Neural progenitor cell (in vitro differentiated cells): Measurements from ENCODE around the gene TTR.

Source experiments
- EZH2 ChIP-seq: fragments of 200-600 bp; sonication (generic); IDR thresholded peaks from 2 replicates; pipeline ENCODE4 v1.6.1; 2017; ENCODE audit warnings: antibody characterized with exemption, mild to moderate bottlenecking, moderate library complexity
- EZH2phosphoT487 ChIP-seq: fragments of 200-600 bp; sonication (generic); IDR thresholded peaks from 2 replicates; pipeline ENCODE4 v1.6.1; 2017; ENCODE audit warnings: antibody characterized with exemption
- TF ChIP-seq, protein P1 (sequence below): fragments of 200-600 bp; sonication (generic); IDR thresholded peaks from 2 replicates; pipeline ENCODE4 v1.5.1; 2017; ENCODE audit warnings: antibody characterized with exemption, mild to moderate bottlenecking

DNA sequence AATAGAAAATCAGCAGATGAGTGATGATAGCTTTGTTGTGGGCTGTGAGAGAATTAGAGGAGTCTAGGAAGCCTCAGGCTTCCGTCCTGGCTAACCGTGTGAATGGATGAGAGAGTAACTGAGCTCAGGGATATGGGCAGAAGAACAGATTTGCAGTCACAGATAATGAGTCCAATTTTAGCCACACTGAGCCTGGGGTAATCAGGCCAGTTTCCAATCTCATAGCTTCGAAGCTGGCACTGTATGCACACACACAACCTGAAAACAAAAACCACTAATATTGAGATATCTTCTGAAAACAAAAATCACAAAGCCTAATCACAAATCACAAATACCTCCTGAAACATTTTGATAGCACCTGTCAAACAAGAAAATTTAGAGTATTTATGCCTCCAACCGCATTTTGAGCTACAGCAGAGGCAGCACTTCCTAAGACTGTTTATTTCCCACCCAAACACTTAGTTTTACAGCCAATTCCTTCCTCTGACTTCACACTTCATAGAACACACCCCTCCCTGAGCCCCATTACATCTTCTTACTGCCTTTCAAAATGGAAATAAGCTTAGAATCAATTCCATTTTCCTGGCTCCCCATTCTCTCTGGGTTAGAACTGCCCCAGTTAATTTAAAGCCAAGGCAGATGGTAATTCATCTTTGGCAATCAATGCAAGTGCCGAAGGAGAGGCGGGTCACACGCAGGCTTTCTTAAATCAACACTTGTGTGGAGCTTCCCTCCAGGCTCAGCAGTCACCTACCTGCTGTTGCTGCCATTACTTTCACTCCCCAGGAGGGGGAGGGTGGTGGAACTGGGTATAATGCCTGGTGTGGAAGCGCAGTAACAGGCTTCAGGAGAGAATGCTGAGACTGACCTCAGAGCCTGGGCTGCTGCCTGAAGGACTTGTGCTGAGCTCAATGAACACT, 18.9 kb downstream of the TTR start:
- TF ChIP-seq, protein P1, sequence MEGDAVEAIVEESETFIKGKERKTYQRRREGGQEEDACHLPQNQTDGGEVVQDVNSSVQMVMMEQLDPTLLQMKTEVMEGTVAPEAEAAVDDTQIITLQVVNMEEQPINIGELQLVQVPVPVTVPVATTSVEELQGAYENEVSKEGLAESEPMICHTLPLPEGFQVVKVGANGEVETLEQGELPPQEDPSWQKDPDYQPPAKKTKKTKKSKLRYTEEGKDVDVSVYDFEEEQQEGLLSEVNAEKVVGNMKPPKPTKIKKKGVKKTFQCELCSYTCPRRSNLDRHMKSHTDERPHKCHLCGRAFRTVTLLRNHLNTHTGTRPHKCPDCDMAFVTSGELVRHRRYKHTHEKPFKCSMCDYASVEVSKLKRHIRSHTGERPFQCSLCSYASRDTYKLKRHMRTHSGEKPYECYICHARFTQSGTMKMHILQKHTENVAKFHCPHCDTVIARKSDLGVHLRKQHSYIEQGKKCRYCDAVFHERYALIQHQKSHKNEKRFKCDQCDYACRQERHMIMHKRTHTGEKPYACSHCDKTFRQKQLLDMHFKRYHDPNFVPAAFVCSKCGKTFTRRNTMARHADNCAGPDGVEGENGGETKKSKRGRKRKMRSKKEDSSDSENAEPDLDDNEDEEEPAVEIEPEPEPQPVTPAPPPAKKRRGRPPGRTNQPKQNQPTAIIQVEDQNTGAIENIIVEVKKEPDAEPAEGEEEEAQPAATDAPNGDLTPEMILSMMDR = peak; percentile 53
- TF ChIP-seq EZH2 = no peak
- no peak for TF ChIP-seq EZH2phosphoT487
